Occipital lobe (tissue), 2 donors: ENCODE measurements around the gene KEL. TPM values are rescaled to one million over a fixed set of nuclear protein-coding genes. Genes with fewer than 3 reads are reported as not detected.

ENCODE experiments used
- DNase-seq: peaks from one replicate; lab custom pipeline; 2025; lab: John Stamatoyannopoulos, UW
- total RNA-seq: library from RNA; depleted of rRNA; stranded (reverse); fragments of >200 nt; gene quantifications from one replicate; pipeline ENCODE4 v1.2.3, GENCODE V29; 2014

KEL gene
- total RNA-seq, 1 donor from 2014 or later = 3.0 TPM

- DNase-seq = no peak
These were observed 579 bp downstream of the KEL start for GRCh38 chr7:142961595-142961972.

- no peak for DNase-seq
These were observed 1.1 kb downstream of the KEL start for GRCh38 chr7:142960955-142961512.

GRCh38 chr7:142959202-142959601 is 3.0 kb downstream of the KEL start:
- DNase-seq = no peak

GRCh38 chr7:142957723-142958122 is 4.4 kb downstream of the KEL start:
- no peak for DNase-seq

GRCh38 chr7:142956951-142957623 is 5.1 kb downstream of the KEL start:
- DNase-seq = no peak

GRCh38 chr7:142954680-142955268 is 7.4 kb downstream of the KEL start:
- DNase-seq = no peak

GRCh38 chr7:142950235-142950634 is 11.9 kb downstream of the KEL start:
- no peak for DNase-seq

GRCh38 chr7:142948603-142949002 is 13.6 kb downstream of the KEL start:
- no peak for DNase-seq

GRCh38 chr7:142945001-142945400 is 17.2 kb downstream of the KEL start:
- no peak for DNase-seq

GRCh38 chr7:142943706-142944268 is 18.4 kb downstream of the KEL start:
- no peak for DNase-seq

GRCh38 chr7:142942746-142943145 is 19.4 kb downstream of the KEL start:
- DNase-seq = no peak

GRCh38 chr7:142941541-142941940 is 20.6 kb downstream of the KEL start:
- DNase-seq = no peak

GRCh38 chr7:142940966-142941535 is 21.1 kb downstream of the KEL start:
- DNase-seq = no peak

- no peak for DNase-seq
These were observed 22.8 kb downstream of the KEL start, which contains the start of gene LLCFC1 for GRCh38 chr7:142939226-142939910. LLCFC1 (plus strand) TSS chr7:142939484; CDS start chr7:142939622, 138 bp downstream.

GRCh38 chr7:142938611-142939010 is 23.6 kb downstream of the KEL start:
- no peak for DNase-seq

GRCh38 chr7:142935941-142936565 is 26.1 kb downstream of the KEL start:
- no peak for DNase-seq

- DNase-seq = no peak
These were observed 28.1 kb downstream of the KEL start for GRCh38 chr7:142934056-142934455.

- DNase-seq = no peak
These were observed 28.5 kb downstream of the KEL start, which contains the start of gene TRPV5 for GRCh38 chr7:142933624-142934023. TRPV5 (minus strand) TSS chr7:142933746; CDS start chr7:142933459, 287 bp downstream.

GRCh38 chr7:142933092-142933475 is 29.1 kb downstream of the KEL start:
- no peak for DNase-seq

- DNase-seq = no peak
These were observed 29.6 kb downstream of the KEL start for GRCh38 chr7:142932386-142933091.
